ENCODE data around the gene ZNF37A.
"Not testable (repeated sequence)": the region's sequence is repeated elsewhere in the genome, so short reads cannot be mapped to it uniquely, and the experiment has no call there.

DNA sequence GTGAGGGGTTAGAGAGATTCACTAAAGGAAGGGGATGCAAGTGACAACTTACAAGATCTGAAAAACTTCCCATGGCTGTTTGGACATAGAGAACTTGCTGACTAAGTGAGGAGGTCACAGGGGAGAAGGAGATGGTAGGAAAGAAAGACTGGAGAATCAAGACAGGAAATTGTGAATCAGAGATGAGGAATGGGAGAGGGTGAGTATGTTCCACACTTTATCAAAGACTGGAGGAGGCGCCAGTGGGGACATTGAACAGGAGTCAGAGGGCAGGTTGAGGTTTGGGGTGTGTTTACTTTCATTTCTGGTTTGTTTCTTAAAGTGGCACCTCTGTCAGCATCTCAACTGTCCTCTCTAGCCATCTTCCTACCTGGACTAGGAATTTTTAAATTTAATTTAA is 24.5 kb upstream of the ZNF37A start:
- not testable (repeated sequence) for TF ChIP-seq CTCF (IDR thresholded peaks at IDR 0.05); TCF7L2 (IDR thresholded peaks at IDR 0.05; ENCODE audit: low read depth, low read length); POLR2AphosphoS5 (IDR thresholded peaks at IDR 0.05; ENCODE audit: low read depth, low read length)
